OCI-LY3 (cell line): ENCODE data around the gene SMIM22.

Source experiments
- CTCF ChIP-seq: fragments of 200-600, 300-600 bp; sonication (generic); IDR thresholded peaks from 2 replicates; pipeline ENCODE4 v1.5.1; 2014; ENCODE audit warnings: antibody characterized with exemption, low read length, low read depth
- EZH2phosphoT487 ChIP-seq: fragments of 200-600 bp; shearing (Covaris generic); IDR thresholded peaks from 2 replicates; pipeline ENCODE4 v1.6.1; 2018; ENCODE audit warnings: antibody characterized with exemption, mixed run types, low read depth

GRCh38 chr16:4826526-4826925 is 31.4 kb downstream of the SMIM22 start:
- TF ChIP-seq CTCF (no peak), EZH2phosphoT487 (no peak)
